ENCODE results near the gene FABP3. TPM values are rescaled to one million over a fixed set of nuclear protein-coding genes. Genes with fewer than 3 reads are reported as not detected.

The FABP3 gene
- total RNA-seq, 2 experiments from 2014 or later = 0.62 TPM; not detected in 1

DNA sequence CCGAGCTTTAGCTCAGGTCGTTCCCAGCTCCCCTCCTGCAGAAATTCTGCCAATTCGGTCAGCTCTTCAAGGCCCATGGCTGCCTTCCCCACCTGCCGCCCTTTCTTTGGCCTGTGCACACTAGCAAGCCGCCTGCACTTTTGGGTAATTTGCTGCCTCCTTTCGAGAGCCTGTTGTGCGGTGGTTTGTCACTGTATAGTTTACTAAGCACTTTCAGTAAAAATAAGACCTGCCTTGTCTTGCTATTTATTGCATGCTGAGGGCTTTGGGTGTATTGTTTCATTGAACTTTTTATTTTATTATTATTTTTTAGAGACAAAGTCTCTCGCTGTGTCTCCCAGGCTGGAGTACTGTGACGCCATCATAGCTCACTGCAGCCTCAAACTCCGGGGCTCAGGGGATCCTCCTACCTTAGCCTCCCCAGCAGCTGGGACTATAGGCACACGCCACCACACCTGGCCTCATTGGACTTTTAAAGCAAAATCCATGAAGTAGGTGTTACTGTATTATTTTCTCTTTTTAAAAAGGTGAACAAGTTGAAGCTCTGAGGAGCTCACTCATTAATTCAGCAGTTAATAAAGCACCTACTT is 1.1 kb upstream of the FABP3 start:
- no peak for ATAC-seq (ENCODE audit: low read depth)

DNA sequence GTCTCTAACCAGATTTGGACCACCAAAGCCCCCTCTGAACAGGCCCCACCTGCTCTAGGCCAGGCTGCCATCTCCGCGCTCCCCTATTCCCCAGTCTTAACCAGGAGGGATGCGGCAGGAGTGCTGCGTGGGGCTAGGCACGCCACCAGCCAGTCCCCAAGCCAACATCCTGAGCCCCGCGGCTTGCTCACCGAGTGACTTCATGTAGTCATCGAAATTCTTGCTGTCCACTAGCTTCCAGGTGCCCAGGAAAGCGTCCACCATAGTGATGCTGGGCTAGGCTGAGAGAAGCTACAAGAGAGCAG is 173 bp downstream of the FABP3 start:
- DNase-seq = no peak
- Mint-ChIP-seq H3K36me3 (no peaks in the 10 kb centered on the region), H3K27me3 (peaks cover 3% of the 10 kb centered on the region), H3K9me3 (no peaks in the 10 kb centered on the region), H3K27ac (no peak overlapping the region), H3K4me3 (peak overlapping the region; percentile 20), H3K4me1 (peaks cover 22% of the 10 kb centered on the region)
- POLR2A ChIA-PET = no interaction called here
- no peak for ATAC-seq (ENCODE audit: low read depth)

More for the DNA sequence above, 1.1 kb upstream of the FABP3 start:
- Mint-ChIP-seq H3K27ac (peak overlapping the region; percentile 88), H3K4me3 (peak overlapping the region; percentile 87), H3K36me3 (no peaks in the 10 kb centered on the region), H3K27me3 (peaks cover 3% of the 10 kb centered on the region), H3K9me3 (no peaks in the 10 kb centered on the region), H3K4me1 (peaks cover 21% of the 10 kb centered on the region)
- DNase-seq = no peak
- POLR2A ChIA-PET = interaction anchor here (0.5 to 1.3 kb wide), 5 partner anchors 77 to 363 kb away, joined by 3 to 6 read pairs (median 4); partner anchors contain the start of genes PEF1, SNRNP40 and ZCCHC17

- POLR2A ChIA-PET = no interaction called here
- peaks cover 22% of the 10 kb centered on the region for H3K4me1 Mint-ChIP-seq
- H3K36me3 Mint-ChIP-seq = no peaks in the 10 kb centered on the region
- H3K27ac Mint-ChIP-seq = no peak overlapping the region
- peaks cover 3% of the 10 kb centered on the region for H3K27me3 Mint-ChIP-seq
- H3K4me3 Mint-ChIP-seq = no peak overlapping the region
- DNase-seq (no peak), ATAC-seq (ENCODE audit: low read depth) (no peak)
- no peaks in the 10 kb centered on the region for H3K9me3 Mint-ChIP-seq
Measured at GRCh38 chr1:31372051-31372450, 825 bp downstream of the FABP3 start.

DNA sequence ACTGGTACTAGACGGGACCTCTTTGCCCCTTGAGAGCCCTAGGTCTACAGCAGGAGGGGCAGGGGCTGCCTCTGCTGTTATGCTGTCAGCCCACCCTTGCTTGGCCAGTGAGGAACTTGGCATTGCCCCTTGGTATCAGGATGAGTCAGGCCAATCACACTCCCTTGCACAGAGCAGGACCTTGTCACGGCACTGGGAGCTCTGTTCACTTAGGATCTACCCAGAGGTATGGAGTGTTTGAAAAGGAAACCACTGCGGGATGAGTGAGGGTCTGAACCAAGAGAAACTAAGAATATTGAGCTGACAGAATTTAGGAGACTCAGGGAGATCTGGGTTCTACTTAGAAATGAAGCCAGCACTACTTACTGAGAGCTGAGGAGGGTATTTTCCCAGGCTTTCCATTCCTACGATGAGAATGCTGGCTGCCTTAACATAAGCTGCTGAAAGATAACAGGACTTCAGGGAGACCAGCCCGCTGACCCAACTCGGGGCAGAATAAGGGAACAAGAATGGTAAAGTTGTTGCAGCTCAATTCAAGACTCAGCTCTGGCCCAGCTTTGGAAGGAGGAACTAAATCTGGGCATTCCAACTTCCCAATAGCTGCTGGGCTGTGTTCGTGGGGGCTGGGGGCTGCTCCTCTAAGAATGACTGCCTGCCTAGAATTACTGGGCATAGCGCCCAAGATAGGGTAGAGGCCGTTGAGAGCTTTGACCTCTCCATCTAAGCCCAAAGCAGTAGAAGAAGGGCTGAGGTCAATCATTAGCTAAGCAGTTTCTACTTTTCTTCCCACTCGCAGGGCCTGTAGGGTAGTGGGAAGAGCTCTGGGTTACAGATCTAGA is 1.5 kb downstream of the FABP3 start:
- H3K9me3 Mint-ChIP-seq = no peaks in the 10 kb centered on the region
- H3K36me3 Mint-ChIP-seq = no peaks in the 10 kb centered on the region
- ATAC-seq (ENCODE audit: low read depth) (no peak), DNase-seq (no peak)
- no peak overlapping the region for H3K27ac Mint-ChIP-seq
- H3K27me3 Mint-ChIP-seq = peaks cover 3% of the 10 kb centered on the region
- POLR2A ChIA-PET = interaction anchor here (0.6 kb wide), 1 partner anchor 8 kb away, joined by 4 read pairs; no protein-coding TSS in a partner anchor
- H3K4me1 Mint-ChIP-seq = peaks cover 18% of the 10 kb centered on the region
- no peak overlapping the region for H3K4me3 Mint-ChIP-seq

DNA sequence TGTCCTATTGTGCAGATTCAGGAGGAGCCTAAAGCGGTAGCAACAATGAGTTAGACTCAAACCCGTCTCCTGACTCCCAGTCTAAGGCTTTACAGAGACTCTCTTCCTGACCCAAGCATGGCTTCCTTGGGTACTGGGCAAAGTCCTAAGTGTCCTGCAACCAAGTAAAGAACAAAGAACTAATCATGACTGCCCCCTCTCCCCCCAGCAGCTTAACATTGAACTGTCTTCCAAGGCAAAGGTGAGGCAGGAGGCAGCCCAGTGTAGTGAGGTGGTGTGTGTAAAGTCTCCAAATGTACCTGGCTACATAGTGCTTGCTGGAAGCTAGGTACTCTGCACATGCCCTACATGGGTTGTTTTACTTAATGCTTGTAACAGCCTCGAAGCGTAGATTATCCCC is 2.3 kb downstream of the FABP3 start:
- no peak for ATAC-seq (ENCODE audit: low read depth)

GRCh38 chr1:31370021-31370420 is 2.9 kb downstream of the FABP3 start:
- Mint-ChIP-seq H3K27me3 (peaks cover 3% of the 10 kb centered on the region), H3K9me3 (no peaks in the 10 kb centered on the region), H3K4me3 (no peak overlapping the region), H3K27ac (no peak overlapping the region), H3K36me3 (peaks cover 6% of the 10 kb centered on the region), H3K4me1 (peaks cover 15% of the 10 kb centered on the region)
- ATAC-seq (ENCODE audit: low read depth) (no peak), DNase-seq (no peak)
- POLR2A ChIA-PET = no interaction called here

More for the DNA sequence above, 2.3 kb downstream of the FABP3 start:
- H3K9me3 Mint-ChIP-seq = no peaks in the 10 kb centered on the region
- POLR2A ChIA-PET = no interaction called here
- H3K27me3 Mint-ChIP-seq = peaks cover 3% of the 10 kb centered on the region
- no peak overlapping the region for H3K4me3 Mint-ChIP-seq
- peaks cover 3% of the 10 kb centered on the region for H3K36me3 Mint-ChIP-seq
- DNase-seq = no peak
- H3K4me1 Mint-ChIP-seq = peaks cover 15% of the 10 kb centered on the region
- no peak overlapping the region for H3K27ac Mint-ChIP-seq

GRCh38 chr1:31368611-31369107 is 4.2 kb downstream of the FABP3 start:
- ATAC-seq (ENCODE audit: low read depth) = no peak
- no peak overlapping the region for H3K4me3 Mint-ChIP-seq
- H3K4me1 Mint-ChIP-seq = peaks cover 13% of the 10 kb centered on the region
- no peak overlapping the region for H3K27ac Mint-ChIP-seq
- peaks cover 3% of the 10 kb centered on the region for H3K27me3 Mint-ChIP-seq
- H3K9me3 Mint-ChIP-seq = no peaks in the 10 kb centered on the region
- POLR2A ChIA-PET = no interaction called here
- peaks cover 12% of the 10 kb centered on the region for H3K36me3 Mint-ChIP-seq
- DNase-seq = no peak

GRCh38 chr1:31366796-31367195 is 6.1 kb downstream of the FABP3 start:
- Mint-ChIP-seq H3K4me3 (no peak overlapping the region), H3K9me3 (no peaks in the 10 kb centered on the region), H3K27ac (no peak overlapping the region), H3K4me1 (peaks cover 1% of the 10 kb centered on the region), H3K36me3 (peaks cover 12% of the 10 kb centered on the region), H3K27me3 (no peaks in the 10 kb centered on the region)
- POLR2A ChIA-PET = no interaction called here
- DNase-seq (no peak), ATAC-seq (ENCODE audit: low read depth) (no peak)

DNA sequence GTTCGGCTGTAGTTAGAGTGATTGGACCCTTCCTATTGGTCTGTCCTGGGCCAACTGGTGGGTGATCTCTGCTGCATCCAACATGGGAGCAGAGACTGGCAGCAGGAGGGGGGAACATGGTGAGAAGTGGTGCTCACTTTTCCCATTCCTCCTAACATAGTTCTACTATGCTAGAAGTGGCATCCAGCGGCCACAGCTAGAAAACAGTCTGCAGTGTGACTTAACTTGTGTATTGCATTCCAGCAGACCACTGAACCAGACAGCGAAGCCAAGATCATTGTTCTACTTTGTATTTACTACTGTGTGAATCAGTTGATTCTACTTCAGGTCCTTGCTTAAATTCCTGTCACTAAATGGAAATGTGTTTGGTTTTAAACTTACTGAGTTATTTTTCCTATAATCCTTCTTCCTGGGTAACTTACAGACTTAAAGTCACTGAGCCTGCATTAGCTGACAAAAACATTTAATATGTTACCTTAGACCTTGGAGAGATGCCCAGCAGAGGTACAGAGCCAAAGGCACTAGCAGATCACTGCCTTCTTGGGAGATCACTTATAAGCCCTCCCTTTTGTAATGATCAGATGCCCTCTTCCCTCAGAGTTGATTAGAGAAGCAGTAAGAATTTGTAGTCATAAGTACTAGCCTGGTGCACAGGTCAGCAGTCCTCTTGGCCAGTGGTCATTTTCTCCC is 8.2 kb downstream of the FABP3 start:
- peaks cover 12% of the 10 kb centered on the region for H3K36me3 Mint-ChIP-seq
- H3K4me3 Mint-ChIP-seq = no peak overlapping the region
- POLR2A ChIA-PET = no interaction called here
- H3K27me3 Mint-ChIP-seq = no peaks in the 10 kb centered on the region
- no peaks in the 10 kb centered on the region for H3K9me3 Mint-ChIP-seq
- no peak for DNase-seq
- H3K4me1 Mint-ChIP-seq = peaks cover 1% of the 10 kb centered on the region
- no peak for ATAC-seq (ENCODE audit: low read depth)
- no peak overlapping the region for H3K27ac Mint-ChIP-seq

- POLR2A ChIA-PET = no interaction called here
- H3K4me1 Mint-ChIP-seq = peaks cover 3% of the 10 kb centered on the region
- H3K27ac Mint-ChIP-seq = no peak overlapping the region
- no peaks in the 10 kb centered on the region for H3K27me3 Mint-ChIP-seq
- H3K36me3 Mint-ChIP-seq = peaks cover 22% of the 10 kb centered on the region
- H3K9me3 Mint-ChIP-seq = no peaks in the 10 kb centered on the region
- no peak for ATAC-seq (ENCODE audit: low read depth)
- no peak for DNase-seq
- H3K4me3 Mint-ChIP-seq = no peak overlapping the region
Measured at GRCh38 chr1:31362032-31362431, 10.8 kb downstream of the FABP3 start.

GRCh38 chr1:31361607-31362006 is 11.3 kb downstream of the FABP3 start:
- POLR2A ChIA-PET = no interaction called here
- Mint-ChIP-seq H3K27ac (no peak overlapping the region), H3K36me3 (peaks cover 24% of the 10 kb centered on the region), H3K9me3 (no peaks in the 10 kb centered on the region), H3K4me1 (peaks cover 3% of the 10 kb centered on the region), H3K4me3 (no peak overlapping the region), H3K27me3 (no peaks in the 10 kb centered on the region)
- no peak for DNase-seq
- ATAC-seq (ENCODE audit: low read depth) = no peak

GRCh38 chr1:31356427-31356826 is 16.4 kb downstream of the FABP3 start:
- Mint-ChIP-seq H3K27ac (no peak overlapping the region), H3K27me3 (no peaks in the 10 kb centered on the region), H3K4me3 (no peak overlapping the region), H3K4me1 (peaks cover 3% of the 10 kb centered on the region), H3K36me3 (peaks cover 19% of the 10 kb centered on the region), H3K9me3 (no peaks in the 10 kb centered on the region)
- no peak for ATAC-seq (ENCODE audit: low read depth)
- POLR2A ChIA-PET = no interaction called here
- no peak for DNase-seq

DNA sequence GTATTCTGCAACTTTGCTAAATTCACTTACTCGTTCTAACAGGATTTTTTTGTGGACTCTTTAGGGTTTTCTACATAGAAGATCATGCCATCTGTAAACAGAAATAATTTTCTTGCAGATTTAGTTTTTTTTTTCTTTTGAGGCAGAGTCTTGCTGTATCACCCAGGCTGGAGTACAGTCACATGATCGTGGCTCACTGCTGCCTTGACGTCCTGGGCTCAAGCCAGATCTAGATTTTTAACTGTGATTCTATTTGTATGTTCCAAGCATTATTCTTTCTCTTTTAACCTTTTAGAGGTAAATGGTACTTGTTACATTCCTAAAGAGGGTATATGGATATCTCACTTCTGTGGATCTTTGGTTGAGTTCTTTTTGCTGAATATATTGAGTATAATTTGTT is 18.6 kb downstream of the FABP3 start:
- Mint-ChIP-seq H3K4me3 (no peak overlapping the region), H3K9me3 (no peaks in the 10 kb centered on the region), H3K4me1 (peaks cover 3% of the 10 kb centered on the region), H3K27ac (no peak overlapping the region), H3K36me3 (peaks cover 21% of the 10 kb centered on the region), H3K27me3 (no peaks in the 10 kb centered on the region)
- no peak for ATAC-seq (ENCODE audit: low read depth)
- POLR2A ChIA-PET = interaction anchor here (0.6 kb wide), 1 partner anchor 714 kb away, joined by 3 read pairs; no protein-coding TSS in a partner anchor
- no peak for DNase-seq
